A673 (cell line): ENCODE measurements around the gene CDH24. TPM values are rescaled to one million over a fixed set of nuclear protein-coding genes. Genes with fewer than 3 reads are reported as not detected.

Source experiments
- BruUV-seq: library from RNA; stranded (reverse); fragments of 400-500 nt; replicated peaks from 2 replicates; lab custom pipeline; 2021; lab: Mats Ljungman, UMichigan
- CTCF ChIA-PET: fragments of 300-600 bp; sonication (Branson Sonifier 250); formaldehyde crosslinking; loops from one replicate; lab custom pipeline; 2022; ENCODE audit warnings: antibody characterized with exemption; lab: Charles Lee
- POLR2A ChIA-PET: fragments of 300-600 bp; sonication (Branson Sonifier 250); formaldehyde crosslinking; loops from one replicate; lab custom pipeline; 2022; ENCODE audit warnings: antibody characterized with exemption; ENCODE audit not compliant: low non-redundant PET; lab: Charles Lee
- DNase-seq: peaks from one replicate; pipeline ENCODE4 v3.0.0-alpha.2; 2015; ENCODE audit warnings: low spot score
- H3K27ac ChIP-seq: fragments of 200-600 bp; sonication (generic); 2 replicates; pipeline ENCODE4 v1.5.1; 2016; ENCODE audit warnings: mixed run types, low read depth, mild to moderate bottlenecking, mixed read lengths, antibody characterized with exemption, low read length; ENCODE audit not compliant: poor library complexity, severe bottlenecking
- H3K27me3 ChIP-seq: fragments of 200-600 bp; sonication (generic); replicated peaks from 2 replicates; pipeline ENCODE4 v1.6.1; 2017; ENCODE audit warnings: mixed run types, low read depth, mild to moderate bottlenecking, mixed read lengths, antibody characterized with exemption, low read length; ENCODE audit not compliant: insufficient read depth, poor library complexity
- H3K36me3 ChIP-seq: fragments of 200-600 bp; sonication (generic); 2 replicates; pipeline ENCODE4 v1.6.1; 2016; ENCODE audit warnings: mixed run types, mild to moderate bottlenecking, mixed read lengths, antibody characterized with exemption, low read length; ENCODE audit not compliant: insufficient read depth, poor library complexity, severe bottlenecking
- H3K4me1 ChIP-seq: fragments of 200-600 bp; sonication (generic); 2 replicates; pipeline ENCODE4 v1.6.1; 2017; ENCODE audit warnings: mixed run types, mild to moderate bottlenecking, mixed read lengths, antibody characterized with exemption, low read length; ENCODE audit not compliant: insufficient read depth, poor library complexity, severe bottlenecking
- H3K4me3 ChIP-seq: fragments of 200-600 bp; sonication (generic); 2 replicates; pipeline ENCODE4 v1.5.1; 2016; ENCODE audit warnings: low read depth, mixed run types, mild to moderate bottlenecking, mixed read lengths, low read length; ENCODE audit not compliant: poor library complexity, severe bottlenecking
- H3K9me3 ChIP-seq: fragments of 200-600 bp; sonication (generic); 2 replicates; pipeline ENCODE4 v1.6.1; 2016; ENCODE audit warnings: mixed run types, low read depth, mild to moderate bottlenecking, mixed read lengths, antibody characterized with exemption, low read length; ENCODE audit not compliant: poor library complexity, severe bottlenecking
- EZH2 ChIP-seq: fragments of 200-600 bp; sonication (generic); IDR thresholded peaks from 2 replicates; pipeline ENCODE4 v1.6.1; 2017; ENCODE audit warnings: borderline replicate concordance, low read depth, mild to moderate bottlenecking, mixed read lengths, antibody characterized with exemption, low read length; ENCODE audit not compliant: poor library complexity, severe bottlenecking
- intact Hi-C: fragments of 100-400 bp; cut with micrococcal nuclease; formaldehyde crosslinking; loops from one replicate; pipeline ENCODE4 v1.10.0; 2022; ENCODE audit not compliant: unreplicated experiment
- total RNA-seq: library from RNA; stranded (reverse); gene quantifications from 2 replicates; pipeline ENCODE4 v1.2.3, GENCODE V29; 2021
- TF ChIP-seq, protein P1 (sequence below): fragments of 300-800, 200-600 bp; sonication (generic); conservative IDR thresholded peaks from 2 replicates; pipeline ENCODE4 v1.5.1; 2017; ENCODE audit warnings: low read depth, mild to moderate bottlenecking, antibody characterized with exemption, low read length, moderate library complexity, mixed read lengths

Gene CDH24
- total RNA-seq, 1 experiment from 2014 or later: 44.8 TPM

DNA sequence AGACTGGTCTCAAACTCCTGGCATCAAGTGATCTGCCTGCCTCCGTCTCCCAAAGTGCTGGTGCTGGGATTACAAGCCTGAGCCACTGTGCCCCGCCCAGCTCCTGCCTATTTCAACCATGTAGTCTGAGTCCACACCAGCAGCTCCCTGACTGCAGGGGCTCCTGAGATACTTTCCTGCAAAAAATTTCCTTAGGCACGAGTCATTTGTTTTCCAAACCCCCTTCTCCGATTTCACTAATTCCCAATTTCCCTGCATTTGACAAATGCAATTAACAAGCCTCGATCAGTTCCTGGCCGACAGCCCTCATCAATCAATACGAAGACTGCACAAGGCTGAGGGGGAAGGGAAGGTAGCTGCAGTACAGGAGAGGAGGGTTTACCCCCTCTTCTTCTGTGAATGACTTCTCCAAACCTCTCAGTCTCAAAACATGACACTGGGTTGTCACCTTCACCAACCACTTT is 32.7 kb downstream of the CDH24 start:
- no peaks in the 10 kb centered on the region for H3K9me3 ChIP-seq
- ChIA-PET POLR2A (interaction anchor here (2.2 kb wide), 1 partner anchor 18 kb away, joined by 22 read pairs; no protein-coding TSS in a partner anchor), CTCF (interaction anchor here (0.8 to 2.0 kb wide), 3 partner anchors 18 to 32 kb away, joined by 3 to 13 read pairs (median 6); no protein-coding TSS in a partner anchor)
- BruUV-seq: no TSS peak
- peak; percentile 75 for DNase-seq
- intact Hi-C loops: no loop called here
- H3K27ac ChIP-seq: peak overlapping the region; percentile 95
- H3K36me3 ChIP-seq: peaks cover 31% of the 10 kb centered on the region
- TF ChIP-seq, protein P1, sequence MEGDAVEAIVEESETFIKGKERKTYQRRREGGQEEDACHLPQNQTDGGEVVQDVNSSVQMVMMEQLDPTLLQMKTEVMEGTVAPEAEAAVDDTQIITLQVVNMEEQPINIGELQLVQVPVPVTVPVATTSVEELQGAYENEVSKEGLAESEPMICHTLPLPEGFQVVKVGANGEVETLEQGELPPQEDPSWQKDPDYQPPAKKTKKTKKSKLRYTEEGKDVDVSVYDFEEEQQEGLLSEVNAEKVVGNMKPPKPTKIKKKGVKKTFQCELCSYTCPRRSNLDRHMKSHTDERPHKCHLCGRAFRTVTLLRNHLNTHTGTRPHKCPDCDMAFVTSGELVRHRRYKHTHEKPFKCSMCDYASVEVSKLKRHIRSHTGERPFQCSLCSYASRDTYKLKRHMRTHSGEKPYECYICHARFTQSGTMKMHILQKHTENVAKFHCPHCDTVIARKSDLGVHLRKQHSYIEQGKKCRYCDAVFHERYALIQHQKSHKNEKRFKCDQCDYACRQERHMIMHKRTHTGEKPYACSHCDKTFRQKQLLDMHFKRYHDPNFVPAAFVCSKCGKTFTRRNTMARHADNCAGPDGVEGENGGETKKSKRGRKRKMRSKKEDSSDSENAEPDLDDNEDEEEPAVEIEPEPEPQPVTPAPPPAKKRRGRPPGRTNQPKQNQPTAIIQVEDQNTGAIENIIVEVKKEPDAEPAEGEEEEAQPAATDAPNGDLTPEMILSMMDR: no peak
- TF ChIP-seq EZH2: no peak
- H3K4me3 ChIP-seq: no peak overlapping the region
- H3K4me1 ChIP-seq: peaks cover 80% of the 10 kb centered on the region
- no peaks in the 10 kb centered on the region for H3K27me3 ChIP-seq

DNA sequence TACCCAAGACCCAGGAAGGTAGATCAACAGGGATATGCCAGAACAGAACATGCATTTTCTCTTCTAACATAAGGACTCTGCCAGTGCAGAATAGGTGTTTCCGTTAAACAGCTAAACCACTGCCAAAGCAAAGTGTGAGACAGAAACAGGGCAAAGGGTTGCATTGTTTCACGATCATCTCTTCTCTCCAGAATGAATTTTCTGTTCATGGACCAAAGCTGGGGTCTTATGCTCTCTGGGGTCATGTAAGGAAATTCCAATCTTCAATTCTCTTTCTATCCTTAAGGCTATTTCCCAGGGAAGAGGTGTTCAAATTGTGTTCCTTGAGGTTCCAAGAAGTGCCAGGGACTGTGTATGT is 33.5 kb downstream of the CDH24 start:
- Histone ChIP-seq H3K9me3 (no peaks in the 10 kb centered on the region), H3K4me3 (no peak overlapping the region), H3K27me3 (no peaks in the 10 kb centered on the region), H3K4me1 (peaks cover 74% of the 10 kb centered on the region), H3K36me3 (peaks cover 23% of the 10 kb centered on the region), H3K27ac (peak overlapping the region; percentile 95)
- ChIA-PET CTCF (interaction anchor here (2.0 kb wide), 1 partner anchor 29 kb away, joined by 13 read pairs; no protein-coding TSS in a partner anchor), POLR2A (interaction anchor here (0.7 kb wide), 1 partner anchor 1149 kb away, joined by 4 read pairs; no protein-coding TSS in a partner anchor)
- BruUV-seq: no TSS peak
- TF ChIP-seq, protein P1: no peak
- TF ChIP-seq EZH2: no peak
- DNase-seq: no peak
- intact Hi-C loops: no loop called here

- peaks cover 69% of the 10 kb centered on the region for H3K4me1 ChIP-seq
- ChIA-PET CTCF (no interaction called here), POLR2A (interaction anchor here (0.7 kb wide), 2 partner anchors 67 to 1149 kb away, joined by 3 to 4 read pairs; partner anchors contain the start of gene HAUS4)
- no peak overlapping the region for H3K4me3 ChIP-seq
- BruUV-seq: no TSS peak
- intact Hi-C loops: no loop called here
- no peaks in the 10 kb centered on the region for H3K9me3 ChIP-seq
- H3K36me3 ChIP-seq: peaks cover 17% of the 10 kb centered on the region
- DNase-seq: no peak
- peak overlapping the region; percentile 95 for H3K27ac ChIP-seq
- no peaks in the 10 kb centered on the region for H3K27me3 ChIP-seq
- TF ChIP-seq, protein P1: no peak
- no peak for TF ChIP-seq EZH2
Measured at GRCh38 chr14:23023022-23023794, 34.1 kb downstream of the CDH24 start.
